Epithelial cell of proximal tubule (primary cell): Measurements from ENCODE around the gene EHBP1. TPM values are rescaled to one million over a fixed set of nuclear protein-coding genes. Genes with fewer than 3 reads are reported as not detected.

Experiments
- DNase-seq: peaks from one replicate; pipeline ENCODE4 v3.0.0-alpha.2; 2011; ENCODE audit warnings: low read depth
- H3K4me3 ChIP-seq: 2 replicates; pipeline ENCODE4 v1.5.1; 2011; ENCODE audit warnings: low read depth, mild to moderate bottlenecking, low read length
- CTCF ChIP-seq: conservative IDR thresholded peaks from 2 replicates; pipeline ENCODE4 v1.5.1; 2012; ENCODE audit warnings: low read depth, mild to moderate bottlenecking, low read length
- total RNA-seq: library from RNA; depleted of rRNA; stranded (reverse); fragments of >200 nt; gene quantifications from 2 replicates; pipeline ENCODE4 v1.2.3, GENCODE V29; 2015

The EHBP1 gene
- total RNA-seq, 1 donor from 2014 or later = 18.1 TPM

GRCh38 chr2:62958206-62958605 is 252.7 kb downstream of the EHBP1 start:
- H3K4me3 ChIP-seq = no peak overlapping the region
- no peak for DNase-seq
- no peak for TF ChIP-seq CTCF

GRCh38 chr2:62964050-62964449 is 258.5 kb downstream of the EHBP1 start:
- H3K4me3 ChIP-seq = no peak overlapping the region
- TF ChIP-seq CTCF = no peak
- no peak for DNase-seq

- no peak for TF ChIP-seq CTCF
- DNase-seq = no peak
- H3K4me3 ChIP-seq = no peak overlapping the region
Measured at GRCh38 chr2:62964671-62965070, 259.2 kb downstream of the EHBP1 start.

GRCh38 chr2:62966991-62967390 is 261.5 kb downstream of the EHBP1 start:
- DNase-seq = no peak
- no peak for TF ChIP-seq CTCF
- no peak overlapping the region for H3K4me3 ChIP-seq

GRCh38 chr2:62968168-62968567 is 262.7 kb downstream of the EHBP1 start:
- DNase-seq = no peak
- H3K4me3 ChIP-seq = no peak overlapping the region
- TF ChIP-seq CTCF = no peak

GRCh38 chr2:62968668-62969067 is 263.2 kb downstream of the EHBP1 start:
- no peak overlapping the region for H3K4me3 ChIP-seq

GRCh38 chr2:62971936-62972335 is 266.4 kb downstream of the EHBP1 start:
- no peak for TF ChIP-seq CTCF
- no peak for DNase-seq
- H3K4me3 ChIP-seq = no peak overlapping the region

More at GRCh38 chr2:62968668-62969067, 263.2 kb downstream of the EHBP1 start:
- TF ChIP-seq CTCF = no peak
- no peak for DNase-seq
